SU-DHL-6 (cell line): ENCODE data around the gene RUNX1.

Experiments
- EZH2phosphoT487 ChIP-seq: fragments of 200-600 bp; sonication (generic), shearing (Covaris generic); conservative IDR thresholded peaks from 2 replicates; pipeline ENCODE4 v1.6.1; 2018; ENCODE audit warnings: mild to moderate bottlenecking, antibody characterized with exemption, low read length, moderate library complexity, mixed read lengths
- TF ChIP-seq, protein P1 (sequence below): fragments of 200-600 bp; sonication (generic); IDR thresholded peaks from one replicate; pipeline ENCODE4 v1.5.1; 2017; ENCODE audit warnings: antibody characterized with exemption, mild to moderate bottlenecking, low read length, moderate library complexity; ENCODE audit not compliant: insufficient read depth, poor library complexity, severe bottlenecking

DNA sequence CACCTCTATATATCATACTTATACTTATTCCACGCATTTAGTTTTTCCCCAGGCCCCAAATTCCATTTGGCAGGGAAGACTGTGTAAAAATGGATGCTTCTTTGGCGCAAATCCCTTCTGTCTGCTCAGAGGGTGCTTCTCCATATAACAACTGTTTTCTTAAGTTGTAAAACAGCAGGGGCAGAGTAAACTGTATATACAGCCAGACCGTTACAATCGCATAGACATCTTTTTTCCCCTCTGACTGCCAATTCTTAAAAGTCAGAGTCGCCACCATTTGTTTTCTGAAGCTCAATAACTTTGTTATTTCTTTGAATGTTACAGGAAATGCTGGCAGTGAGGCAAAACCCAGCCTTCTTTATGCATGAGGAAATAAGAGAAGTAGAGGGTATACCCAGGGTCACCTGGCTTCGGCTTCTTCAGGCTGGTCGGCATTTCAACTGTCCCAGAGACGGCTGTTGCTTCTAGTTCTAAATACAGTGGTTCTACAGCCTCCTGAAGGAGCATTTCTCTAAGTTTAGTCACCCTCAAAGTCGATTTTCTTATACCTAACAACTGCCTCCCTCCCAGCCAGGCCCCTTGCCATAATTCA lies 191.9 kb downstream of the RUNX1 start:
- no peak for TF ChIP-seq EZH2phosphoT487
- TF ChIP-seq, protein P1, sequence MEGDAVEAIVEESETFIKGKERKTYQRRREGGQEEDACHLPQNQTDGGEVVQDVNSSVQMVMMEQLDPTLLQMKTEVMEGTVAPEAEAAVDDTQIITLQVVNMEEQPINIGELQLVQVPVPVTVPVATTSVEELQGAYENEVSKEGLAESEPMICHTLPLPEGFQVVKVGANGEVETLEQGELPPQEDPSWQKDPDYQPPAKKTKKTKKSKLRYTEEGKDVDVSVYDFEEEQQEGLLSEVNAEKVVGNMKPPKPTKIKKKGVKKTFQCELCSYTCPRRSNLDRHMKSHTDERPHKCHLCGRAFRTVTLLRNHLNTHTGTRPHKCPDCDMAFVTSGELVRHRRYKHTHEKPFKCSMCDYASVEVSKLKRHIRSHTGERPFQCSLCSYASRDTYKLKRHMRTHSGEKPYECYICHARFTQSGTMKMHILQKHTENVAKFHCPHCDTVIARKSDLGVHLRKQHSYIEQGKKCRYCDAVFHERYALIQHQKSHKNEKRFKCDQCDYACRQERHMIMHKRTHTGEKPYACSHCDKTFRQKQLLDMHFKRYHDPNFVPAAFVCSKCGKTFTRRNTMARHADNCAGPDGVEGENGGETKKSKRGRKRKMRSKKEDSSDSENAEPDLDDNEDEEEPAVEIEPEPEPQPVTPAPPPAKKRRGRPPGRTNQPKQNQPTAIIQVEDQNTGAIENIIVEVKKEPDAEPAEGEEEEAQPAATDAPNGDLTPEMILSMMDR, result no peak
